Measurements from ENCODE around the gene MPDZ.

The MPDZ gene

GRCh38 chr9:13163287-13163686 lies 116.2 kb downstream of the MPDZ start:
- Histone ChIP-seq H3K4me1 (ENCODE audit: low read length) (no peaks in the 10 kb centered on the region), H3K36me3 (replicated peaks; ENCODE audit: low read depth, low read length) (no peaks in the 10 kb centered on the region), H3K9me3 (ENCODE audit: insufficient read depth, low read length) (no peaks in the 10 kb centered on the region), H3K4me3 (ENCODE audit: low read length) (no peak overlapping the region), H3K27ac (ENCODE audit: low read length) (no peak overlapping the region), H3K27me3 (ENCODE audit: low read depth, low read length) (no peaks in the 10 kb centered on the region), H4K20me1 (ENCODE audit: insufficient read depth, low read length) (no peaks in the 10 kb centered on the region), H3K9ac (ENCODE audit: low read length) (no peak overlapping the region), H3K79me2 (ENCODE audit: low read length) (no peaks in the 10 kb centered on the region), H2AFZ (ENCODE audit: low read depth, low read length) (no peak overlapping the region), H3K4me2 (ENCODE audit: low read length) (no peak overlapping the region)
- no peak for TF ChIP-seq CTCF (IDR thresholded peaks at IDR 0.05; ENCODE audit: low read depth, low read length)
- no peak for TF ChIP-seq EZH2phosphoT487 (IDR thresholded peaks at IDR 0.05; ENCODE audit: low read depth)

- H3K27me3 ChIP-seq (ENCODE audit: low read depth, low read length): no peaks in the 10 kb centered on the region
- H3K27ac ChIP-seq (ENCODE audit: low read length): no peak overlapping the region
- H2AFZ ChIP-seq (ENCODE audit: low read depth, low read length): no peak overlapping the region
- H3K36me3 ChIP-seq (replicated peaks; ENCODE audit: low read depth, low read length): no peaks in the 10 kb centered on the region
- no peaks in the 10 kb centered on the region for H3K9me3 ChIP-seq (ENCODE audit: insufficient read depth, low read length)
- no peak overlapping the region for H3K4me2 ChIP-seq (ENCODE audit: low read length)
- H3K9ac ChIP-seq (ENCODE audit: low read length): no peak overlapping the region
- no peaks in the 10 kb centered on the region for H3K4me1 ChIP-seq (ENCODE audit: low read length)
- H3K79me2 ChIP-seq (ENCODE audit: low read length): no peaks in the 10 kb centered on the region
- H3K4me3 ChIP-seq (ENCODE audit: low read length): no peak overlapping the region
- H4K20me1 ChIP-seq (ENCODE audit: insufficient read depth, low read length): no peaks in the 10 kb centered on the region
- no peak for TF ChIP-seq CTCF (IDR thresholded peaks at IDR 0.05; ENCODE audit: low read depth, low read length)
- no peak for TF ChIP-seq EZH2phosphoT487 (IDR thresholded peaks at IDR 0.05; ENCODE audit: low read depth)
Measured at GRCh38 chr9:13160051-13160450, 119.4 kb downstream of the MPDZ start.

GRCh38 chr9:13158986-13159385 lies 120.5 kb downstream of the MPDZ start:
- H4K20me1 ChIP-seq (ENCODE audit: insufficient read depth, low read length): no peaks in the 10 kb centered on the region
- H3K9ac ChIP-seq (ENCODE audit: low read length): no peak overlapping the region
- no peak overlapping the region for H2AFZ ChIP-seq (ENCODE audit: low read depth, low read length)

GRCh38 chr9:13151489-13151888 lies 128.0 kb downstream of the MPDZ start:
- Histone ChIP-seq H3K79me2 (ENCODE audit: low read length) (no peaks in the 10 kb centered on the region), H3K4me1 (ENCODE audit: low read length) (no peaks in the 10 kb centered on the region), H3K27me3 (ENCODE audit: low read depth, low read length) (no peaks in the 10 kb centered on the region), H3K36me3 (replicated peaks; ENCODE audit: low read depth, low read length) (no peaks in the 10 kb centered on the region), H3K4me3 (ENCODE audit: low read length) (no peak overlapping the region), H2AFZ (ENCODE audit: low read depth, low read length) (no peak overlapping the region), H3K9me3 (ENCODE audit: insufficient read depth, low read length) (no peaks in the 10 kb centered on the region), H3K4me2 (ENCODE audit: low read length) (no peak overlapping the region), H4K20me1 (ENCODE audit: insufficient read depth, low read length) (no peaks in the 10 kb centered on the region), H3K27ac (ENCODE audit: low read length) (no peak overlapping the region), H3K9ac (ENCODE audit: low read length) (no peak overlapping the region)
- TF ChIP-seq EZH2phosphoT487 (IDR thresholded peaks at IDR 0.05; ENCODE audit: low read depth): no peak
- no peak for TF ChIP-seq CTCF (IDR thresholded peaks at IDR 0.05; ENCODE audit: low read depth, low read length)

More at GRCh38 chr9:13158986-13159385, 120.5 kb downstream of the MPDZ start:
- H3K27ac ChIP-seq (ENCODE audit: low read length): no peak overlapping the region
- H3K4me3 ChIP-seq (ENCODE audit: low read length): no peak overlapping the region
- no peaks in the 10 kb centered on the region for H3K27me3 ChIP-seq (ENCODE audit: low read depth, low read length)
- H3K4me2 ChIP-seq (ENCODE audit: low read length): no peak overlapping the region
- no peaks in the 10 kb centered on the region for H3K9me3 ChIP-seq (ENCODE audit: insufficient read depth, low read length)
- no peaks in the 10 kb centered on the region for H3K4me1 ChIP-seq (ENCODE audit: low read length)
- H3K79me2 ChIP-seq (ENCODE audit: low read length): no peaks in the 10 kb centered on the region
- TF ChIP-seq EZH2phosphoT487 (IDR thresholded peaks at IDR 0.05; ENCODE audit: low read depth) (no peak), CTCF (IDR thresholded peaks at IDR 0.05; ENCODE audit: low read depth, low read length) (no peak)
- H3K36me3 ChIP-seq (replicated peaks; ENCODE audit: low read depth, low read length): no peaks in the 10 kb centered on the region

Measured in OCI-LY3 (cell line).